Stimulated activated CD4-positive, alpha-beta T cell treated with anti-CD3 and anti-CD28 coated beads, Interleukin-2, amount 100 ng/mL, for 24 hours (primary cell): ENCODE measurements around the gene NXPH2.

Experiments
- DNase-seq, 2 donors: peaks; one replicate each; pipeline ENCODE4 v3.0.0-alpha.2; 2020

The NXPH2 gene

GRCh38 chr2:138630164-138630563 lies 150.0 kb downstream of the NXPH2 start:
- DNase-seq: no peak

GRCh38 chr2:138626148-138626547 lies 154.0 kb downstream of the NXPH2 start:
- no peak for DNase-seq

- no peak for DNase-seq
These were observed 157.6 kb downstream of the NXPH2 start for GRCh38 chr2:138622613-138623012.

GRCh38 chr2:138621139-138621538 lies 159.1 kb downstream of the NXPH2 start:
- DNase-seq: no peak

GRCh38 chr2:138620431-138620830 lies 159.8 kb downstream of the NXPH2 start:
- no peak for DNase-seq
